WTC11 (cell line): ENCODE results near the gene STXBP1.

ENCODE experiments used
- CREB1 ChIP-seq: sonication (generic); formaldehyde crosslinking; IDR thresholded peaks from 2 replicates; pipeline ENCODE4 v1.8.0; 2023; ENCODE audit warnings: mild to moderate bottlenecking, missing genetic modification reagents
- GABPB1 ChIP-seq: sonication (generic); formaldehyde crosslinking; IDR thresholded peaks from 2 replicates; pipeline ENCODE4 v1.8.1; 2023; ENCODE audit warnings: mild to moderate bottlenecking, missing genetic modification reagents
- NFYB ChIP-seq: sonication (generic); formaldehyde crosslinking; conservative IDR thresholded peaks from 2 replicates; pipeline ENCODE4 v1.8.0; 2022; ENCODE audit warnings: low read depth, missing genetic modification reagents
- NR1H2 ChIP-seq: sonication (generic); formaldehyde crosslinking; IDR thresholded peaks from 2 replicates; pipeline ENCODE4 v1.9.0; 2021; ENCODE audit warnings: mild to moderate bottlenecking, moderate library complexity, missing genetic modification reagents
- NR3C1 ChIP-seq: sonication (generic); formaldehyde crosslinking; conservative IDR thresholded peaks from 2 replicates; pipeline ENCODE4 v1.8.1; 2023; ENCODE audit warnings: low read depth, mild to moderate bottlenecking, missing genetic modification reagents
- TCF7 ChIP-seq: sonication (generic); formaldehyde crosslinking; IDR thresholded peaks from 2 replicates; pipeline ENCODE4 v1.8.0; 2022; ENCODE audit warnings: mild to moderate bottlenecking, low read depth, missing genetic modification reagents, moderate library complexity
- ZNF121 ChIP-seq: sonication (generic); formaldehyde crosslinking; IDR thresholded peaks from 2 replicates; pipeline ENCODE4 v1.8.0; 2023; ENCODE audit warnings: missing genetic modification reagents
- ZNF317 ChIP-seq: sonication (generic); formaldehyde crosslinking; IDR thresholded peaks from 2 replicates; pipeline ENCODE4 v1.8.1; 2023; ENCODE audit warnings: low read depth, mild to moderate bottlenecking, moderate library complexity, missing genetic modification reagents, borderline replicate concordance
- TF ChIP-seq, protein P1 (sequence below): sonication (generic); formaldehyde crosslinking; IDR thresholded peaks from 2 replicates; pipeline ENCODE4 v1.8.1; 2023; ENCODE audit warnings: mild to moderate bottlenecking, missing genetic modification reagents, moderate library complexity
- TF ChIP-seq, protein P2 (sequence below): fragments of 200-600 bp; IDR thresholded peaks from 2 replicates; pipeline ENCODE4 v1.8.0; 2022; ENCODE audit warnings: antibody characterized with exemption
- TF ChIP-seq, protein P3 (sequence below): sonication (generic); formaldehyde crosslinking; IDR thresholded peaks from 2 replicates; pipeline ENCODE4 v1.8.0; 2022; ENCODE audit warnings: mild to moderate bottlenecking, missing genetic modification reagents
- TF ChIP-seq, protein P4 (sequence below): sonication (generic); formaldehyde crosslinking; IDR thresholded peaks from 2 replicates; pipeline ENCODE4 v1.8.1; 2022; ENCODE audit warnings: low read depth, missing genetic modification reagents, borderline replicate concordance

DNA sequence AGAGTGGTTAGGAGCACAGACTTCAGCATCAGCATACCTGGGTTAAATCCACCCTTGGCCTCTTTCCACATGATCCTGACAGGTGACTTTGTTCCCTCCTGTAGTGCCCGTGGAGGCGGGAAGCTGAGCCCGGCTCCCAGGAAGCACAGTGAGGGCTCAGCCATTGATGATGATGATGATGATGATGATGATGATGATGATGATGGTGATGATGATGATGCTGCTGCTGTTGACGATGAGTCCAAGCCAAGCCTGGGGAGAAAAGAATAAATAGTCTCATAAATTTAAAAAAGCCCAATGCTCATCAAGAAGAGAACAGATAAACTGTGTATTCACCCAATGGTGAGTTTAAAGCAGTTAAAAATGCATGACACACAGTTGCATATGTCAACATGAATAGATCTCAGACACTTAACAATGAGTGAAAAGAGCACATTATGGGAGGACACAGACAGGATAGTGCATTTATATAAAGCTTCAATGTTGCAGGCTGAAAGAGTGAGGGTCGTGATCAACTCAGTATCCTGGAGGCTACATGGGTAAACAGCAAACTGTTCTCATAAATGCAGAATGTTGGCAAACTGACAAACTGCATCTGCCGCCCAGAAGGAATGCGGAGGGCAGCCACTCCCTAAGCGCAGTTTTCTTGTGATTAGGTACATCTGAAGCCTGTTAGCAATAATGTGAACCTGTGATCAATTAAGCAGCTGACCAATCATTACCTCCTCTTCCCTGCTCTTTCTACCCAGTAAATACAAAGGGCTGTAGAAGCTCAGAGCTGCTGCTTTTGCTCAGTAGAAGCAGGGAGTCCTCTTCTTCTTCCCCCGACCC, 83.0 kb downstream of the STXBP1 start:
- TF ChIP-seq, protein P1, sequence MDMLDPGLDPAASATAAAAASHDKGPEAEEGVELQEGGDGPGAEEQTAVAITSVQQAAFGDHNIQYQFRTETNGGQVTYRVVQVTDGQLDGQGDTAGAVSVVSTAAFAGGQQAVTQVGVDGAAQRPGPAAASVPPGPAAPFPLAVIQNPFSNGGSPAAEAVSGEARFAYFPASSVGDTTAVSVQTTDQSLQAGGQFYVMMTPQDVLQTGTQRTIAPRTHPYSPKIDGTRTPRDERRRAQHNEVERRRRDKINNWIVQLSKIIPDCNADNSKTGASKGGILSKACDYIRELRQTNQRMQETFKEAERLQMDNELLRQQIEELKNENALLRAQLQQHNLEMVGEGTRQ: no peak
- TF ChIP-seq, protein P2, sequence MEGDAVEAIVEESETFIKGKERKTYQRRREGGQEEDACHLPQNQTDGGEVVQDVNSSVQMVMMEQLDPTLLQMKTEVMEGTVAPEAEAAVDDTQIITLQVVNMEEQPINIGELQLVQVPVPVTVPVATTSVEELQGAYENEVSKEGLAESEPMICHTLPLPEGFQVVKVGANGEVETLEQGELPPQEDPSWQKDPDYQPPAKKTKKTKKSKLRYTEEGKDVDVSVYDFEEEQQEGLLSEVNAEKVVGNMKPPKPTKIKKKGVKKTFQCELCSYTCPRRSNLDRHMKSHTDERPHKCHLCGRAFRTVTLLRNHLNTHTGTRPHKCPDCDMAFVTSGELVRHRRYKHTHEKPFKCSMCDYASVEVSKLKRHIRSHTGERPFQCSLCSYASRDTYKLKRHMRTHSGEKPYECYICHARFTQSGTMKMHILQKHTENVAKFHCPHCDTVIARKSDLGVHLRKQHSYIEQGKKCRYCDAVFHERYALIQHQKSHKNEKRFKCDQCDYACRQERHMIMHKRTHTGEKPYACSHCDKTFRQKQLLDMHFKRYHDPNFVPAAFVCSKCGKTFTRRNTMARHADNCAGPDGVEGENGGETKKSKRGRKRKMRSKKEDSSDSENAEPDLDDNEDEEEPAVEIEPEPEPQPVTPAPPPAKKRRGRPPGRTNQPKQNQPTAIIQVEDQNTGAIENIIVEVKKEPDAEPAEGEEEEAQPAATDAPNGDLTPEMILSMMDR: no peak
- no peak for TF ChIP-seq NFYB
- TF ChIP-seq ZNF121: no peak
- TF ChIP-seq, protein P3, sequence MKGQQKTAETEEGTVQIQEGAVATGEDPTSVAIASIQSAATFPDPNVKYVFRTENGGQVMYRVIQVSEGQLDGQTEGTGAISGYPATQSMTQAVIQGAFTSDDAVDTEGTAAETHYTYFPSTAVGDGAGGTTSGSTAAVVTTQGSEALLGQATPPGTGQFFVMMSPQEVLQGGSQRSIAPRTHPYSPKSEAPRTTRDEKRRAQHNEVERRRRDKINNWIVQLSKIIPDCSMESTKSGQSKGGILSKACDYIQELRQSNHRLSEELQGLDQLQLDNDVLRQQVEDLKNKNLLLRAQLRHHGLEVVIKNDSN (CRISPR knock-in tag): no peak
- TF ChIP-seq NR1H2 (CRISPR knock-in tag): no peak
- no peak for TF ChIP-seq CREB1 (CRISPR knock-in tag)
- TF ChIP-seq, protein P4, sequence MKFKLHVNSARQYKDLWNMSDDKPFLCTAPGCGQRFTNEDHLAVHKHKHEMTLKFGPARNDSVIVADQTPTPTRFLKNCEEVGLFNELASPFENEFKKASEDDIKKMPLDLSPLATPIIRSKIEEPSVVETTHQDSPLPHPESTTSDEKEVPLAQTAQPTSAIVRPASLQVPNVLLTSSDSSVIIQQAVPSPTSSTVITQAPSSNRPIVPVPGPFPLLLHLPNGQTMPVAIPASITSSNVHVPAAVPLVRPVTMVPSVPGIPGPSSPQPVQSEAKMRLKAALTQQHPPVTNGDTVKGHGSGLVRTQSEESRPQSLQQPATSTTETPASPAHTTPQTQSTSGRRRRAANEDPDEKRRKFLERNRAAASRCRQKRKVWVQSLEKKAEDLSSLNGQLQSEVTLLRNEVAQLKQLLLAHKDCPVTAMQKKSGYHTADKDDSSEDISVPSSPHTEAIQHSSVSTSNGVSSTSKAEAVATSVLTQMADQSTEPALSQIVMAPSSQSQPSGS (CRISPR knock-in tag): no peak
- no peak for TF ChIP-seq GABPB1 (CRISPR knock-in tag)
- no peak for TF ChIP-seq TCF7 (CRISPR knock-in tag)
- TF ChIP-seq ZNF317 (CRISPR knock-in tag): no peak
- no peak for TF ChIP-seq NR3C1 (CRISPR knock-in tag)
